T-cell (primary cell): ENCODE results near the gene CALM3. TPM values are rescaled to one million over a fixed set of nuclear protein-coding genes. Genes with fewer than 3 reads are reported as not detected.

Experiments
- ATAC-seq, 4 experiments: fragments of 200-7000 bp in 3 of 4; fragments of 150-1000 bp in 1 of 4; cut with Tn5 transposase; replicated peaks in 1 of 4; 1 replicate in 3 of 4; 2 replicates in 1 of 4; pipeline ENCODE4 v1.10.0; 2021; ENCODE audit warnings: moderate library complexity in 3 of 4, mild to moderate bottlenecking in 2 of 4, moderate number of reproducible peaks in 1 of 4
- CTCF ChIA-PET, 2 donors: fragments of 300-600 bp; sonication (Branson Sonifier 250); formaldehyde crosslinking; loops; one replicate each; lab custom pipeline; 2022; ENCODE audit warnings: antibody characterized with exemption in 2 of 2; lab: Charles Lee
- POLR2A ChIA-PET, 2 donors: fragments of 300-600 bp; sonication (Branson Sonifier 250); formaldehyde crosslinking; loops; one replicate each; lab custom pipeline; 2022; ENCODE audit warnings: antibody characterized with exemption in 2 of 2; lab: Charles Lee
- DNase-seq, 35 experiments: peaks; one replicate each; pipeline versions ENCODE4 v3.0.0 to v3.0.0-alpha.2; 2013 to 2023
- H3K27ac ChIP-seq: one replicate; pipeline ENCODE4 v1.5.1; 2013; ENCODE audit warnings: low read length
- H3K27me3 ChIP-seq, 2 experiments: replicated peaks in 1 of 2; 1 replicate in 1 of 2; 2 replicates in 1 of 2; pipeline versions ENCODE4 v1.6.1 to v1.7.0; 2013; ENCODE audit warnings: low read length in 1 of 2, mixed read lengths in 1 of 2; ENCODE audit not compliant: control insufficient read depth in 2 of 2, insufficient read depth in 2 of 2; ENCODE audit errors: extremely low read depth in 1 of 2
- H3K36me3 ChIP-seq, 2 donors: 1 replicate in 1 of 2; 2 replicates in 1 of 2; pipeline versions ENCODE4 v1.6.1 to v1.7.0; 2013; ENCODE audit warnings: low read length in 1 of 2; ENCODE audit not compliant: control insufficient read depth in 2 of 2, insufficient read depth in 1 of 2; ENCODE audit errors: extremely low read depth in 1 of 2
- H3K4me1 ChIP-seq, 2 experiments: 1 replicate in 1 of 2; 2 replicates in 1 of 2; pipeline versions ENCODE4 v1.6.1 to v1.7.0; 2013; ENCODE audit warnings: low read length in 2 of 2, mixed read lengths in 1 of 2; ENCODE audit not compliant: insufficient read depth in 2 of 2, control insufficient read depth in 1 of 2; ENCODE audit errors: extremely low read depth in 1 of 2
- H3K4me3 ChIP-seq, 2 donors: 1 replicate in 1 of 2; 2 replicates in 1 of 2; pipeline versions ENCODE4 v1.5.1 to v1.7.0; 2013; ENCODE audit warnings: mild to moderate bottlenecking in 2 of 2, low read length in 1 of 2, moderate library complexity in 1 of 2; ENCODE audit not compliant: control insufficient read depth in 1 of 2; ENCODE audit errors: extremely low read depth in 1 of 2
- H3K9me3 ChIP-seq: 2 replicates; pipeline ENCODE4 v1.7.0; 2013
- H3K27ac Mint-ChIP-seq, 2 donors: one replicate each; pipeline ENCODE4 v1.8.0; 2020 to 2021; ENCODE audit warnings: mild to moderate bottlenecking in 2 of 2, mixed read lengths in 2 of 2
- H3K27me3 Mint-ChIP-seq, 2 donors: one replicate each; pipeline ENCODE4 v1.8.0; 2021 to 2022; ENCODE audit warnings: mixed read lengths in 2 of 2
- H3K36me3 Mint-ChIP-seq: one replicate; pipeline ENCODE4 v1.8.0; 2021; ENCODE audit warnings: mixed read lengths
- H3K4me1 Mint-ChIP-seq, 3 donors: one replicate each; pipeline ENCODE4 v1.8.0; 2020 to 2022; ENCODE audit warnings: mixed read lengths in 3 of 3, mild to moderate bottlenecking in 1 of 3
- H3K4me3 Mint-ChIP-seq, 3 donors: one replicate each; pipeline ENCODE4 v1.8.0; 2020 to 2022; ENCODE audit warnings: mild to moderate bottlenecking in 3 of 3, mixed read lengths in 3 of 3, moderate library complexity in 3 of 3
- H3K9me3 Mint-ChIP-seq, 3 donors: one replicate each; pipeline ENCODE4 v1.8.0; 2020 to 2022; ENCODE audit warnings: mixed read lengths in 3 of 3
- WGBS: methylation state at CpG from one replicate; pipeline ENCODE4 v1.1.5; 2013; ENCODE audit warnings: missing lambda C conversion rate; ENCODE audit not compliant: insufficient coverage; 5-methylcytosine and 5-hydroxymethylcytosine counted together
- total RNA-seq, 35 experiments: library from RNA in 6 of 35; stranded (reverse) in 6 of 35; fragments of 120-200 nt in 1 of 35; gene quantifications; one replicate each; pipeline versions ENCODE4 v1.2.1 to v1.2.4 and lab custom pipeline; 2013 to 2026

CALM3 gene
- total RNA-seq, 5 donors from 2014 or later (not counting 1 experiment from before 2014, with no cell fraction given) = 183 to 256 (median 208) TPM

DNA sequence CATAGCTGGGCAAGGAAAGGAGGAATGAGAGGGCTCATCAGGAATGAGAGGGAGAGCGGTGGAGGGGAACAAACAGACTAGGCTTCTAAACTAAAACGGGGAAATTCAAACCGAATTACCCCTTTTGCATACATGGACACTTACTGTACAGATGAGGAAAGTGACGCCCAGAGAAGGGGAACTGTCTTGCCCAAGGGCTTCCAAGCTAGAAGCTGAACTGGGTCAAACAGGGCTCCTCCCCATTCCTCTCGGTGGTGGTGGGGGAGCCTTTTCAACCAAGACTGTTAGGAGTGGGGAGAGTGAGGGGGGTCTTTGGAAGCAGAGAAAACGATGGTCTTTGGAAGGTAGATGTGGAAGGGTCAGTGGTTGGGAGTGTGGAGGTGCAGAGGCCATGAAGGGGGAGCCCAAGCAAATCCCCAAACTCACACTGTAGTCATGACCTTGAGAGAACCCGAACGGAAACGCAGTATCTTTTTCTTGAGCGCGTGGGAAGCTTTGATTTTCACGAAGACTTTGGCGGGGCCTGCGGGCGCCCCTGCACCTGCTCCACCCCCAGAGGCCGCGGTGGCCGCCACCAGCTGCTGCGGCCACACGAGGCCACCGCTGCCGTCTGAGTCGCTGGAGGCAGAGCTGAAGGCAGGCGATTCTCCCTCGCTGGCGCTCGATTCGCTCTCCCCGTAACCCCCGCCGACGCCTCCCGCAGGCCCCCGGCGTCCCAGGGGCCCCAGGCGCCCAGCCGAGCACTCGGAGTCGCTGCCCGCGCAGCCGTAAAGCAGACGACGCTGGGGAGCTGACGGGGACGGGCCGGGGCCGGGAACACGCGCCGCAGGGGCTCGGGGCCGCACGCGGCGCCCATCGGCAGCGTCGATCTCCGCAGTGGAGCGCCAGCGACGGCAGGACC lies 47.2 kb downstream of the CALM3 start:
- POLR2A ChIA-PET = no interaction called here
- Mint-ChIP-seq H3K9me3 (no peaks in the 10 kb centered on the region), H3K27me3 (peaks cover 20 to 42% of the 10 kb centered on the region in 2 donors), H3K27ac (peak overlapping the region in 1 of 2 donors; percentile 52), H3K4me1 (peaks cover 6 to 13% (median 10%) of the 10 kb centered on the region in 3 donors), H3K36me3 (no peaks in the 10 kb centered on the region), H3K4me3 (peak overlapping the region in 2 of 3 donors; percentile 32 to 60)
- DNase-seq (peak in 1 of 35 experiments; percentile 40), ATAC-seq (peak; percentile 27 to 78 (median 42))
- CTCF ChIA-PET = no interaction called here
- H3K36me3 ChIP-seq = no peaks in the 10 kb centered on the region
- H3K4me1 ChIP-seq = peaks cover 2 to 10% of the 10 kb centered on the region in 2 experiments
- H3K27ac ChIP-seq = no peak overlapping the region
- 16% methylated on average over 59 of the region's 63 CpGs for WGBS
- peak overlapping the region in 1 of 2 donors; percentile 15 for H3K4me3 ChIP-seq
- H3K9me3 ChIP-seq = peaks cover 3% of the 10 kb centered on the region
- peaks cover 11 to 56% of the 10 kb centered on the region in 2 experiments for H3K27me3 ChIP-seq

DNA sequence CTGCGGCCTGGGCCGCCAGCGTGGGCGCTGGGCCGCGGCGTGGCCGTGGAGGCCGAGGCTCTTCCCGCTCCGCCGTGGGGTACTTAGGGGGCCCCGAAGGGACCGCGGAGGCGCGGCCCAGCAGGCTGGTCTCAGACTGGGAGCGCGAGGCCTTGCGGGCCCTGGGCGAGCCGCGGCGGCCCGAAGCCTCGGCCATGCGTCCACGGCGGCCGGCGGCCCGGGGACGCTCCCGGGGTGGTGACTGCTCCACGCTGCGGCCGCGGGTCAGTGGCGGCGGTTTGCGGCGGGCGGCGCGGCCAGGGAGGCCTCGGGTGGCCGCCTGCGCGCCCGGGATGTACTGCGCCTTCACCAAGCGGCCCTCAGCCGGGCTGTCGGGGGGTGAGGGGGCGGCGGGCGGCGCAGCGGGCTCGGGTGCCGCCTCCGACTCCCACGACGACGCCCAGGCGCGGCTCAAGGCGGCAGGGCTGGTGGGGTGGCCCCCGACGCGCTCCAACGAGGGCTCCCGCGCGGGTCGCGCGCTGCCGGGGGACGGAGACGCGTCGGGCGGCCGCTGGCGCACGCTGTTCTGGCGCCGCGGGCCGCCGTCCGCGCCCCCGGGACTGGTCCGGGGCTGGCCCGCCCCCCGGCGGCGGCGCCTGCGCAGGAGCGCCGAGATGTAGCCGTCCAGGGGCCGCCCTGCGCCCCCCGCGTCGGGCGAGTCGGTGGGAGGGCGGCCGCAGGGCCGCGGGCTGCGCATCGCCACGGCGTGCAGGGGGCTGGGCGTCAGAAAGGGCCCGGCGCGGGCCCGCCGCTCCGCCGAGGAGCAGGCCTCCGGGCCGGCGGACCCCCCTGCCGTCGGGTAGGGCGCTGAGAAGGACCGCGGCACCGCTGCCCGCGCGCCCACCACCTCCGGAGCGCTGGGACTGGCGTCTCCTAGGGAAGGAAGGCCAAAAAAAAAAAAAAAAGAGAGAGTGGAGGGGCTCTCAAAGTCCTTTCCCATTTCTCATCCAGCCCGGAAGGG lies 48.1 kb downstream of the CALM3 start:
- Mint-ChIP-seq H3K36me3 (no peaks in the 10 kb centered on the region), H3K27ac (no peak overlapping the region), H3K4me1 (peaks cover 6 to 13% (median 10%) of the 10 kb centered on the region in 3 donors), H3K9me3 (no peaks in the 10 kb centered on the region), H3K27me3 (peaks cover 21 to 49% of the 10 kb centered on the region in 2 donors), H3K4me3 (peak overlapping the region in 1 of 3 donors; percentile 56)
- 29% methylated on average over 114 of the region's 144 CpGs for WGBS
- Histone ChIP-seq H3K4me1 (peaks cover 2 to 10% of the 10 kb centered on the region in 2 experiments), H3K4me3 (peak overlapping the region in 1 of 2 donors; percentile 15), H3K27me3 (peaks cover 11 to 63% of the 10 kb centered on the region in 2 experiments), H3K27ac (no peak overlapping the region), H3K9me3 (peaks cover 3% of the 10 kb centered on the region), H3K36me3 (no peaks in the 10 kb centered on the region)
- DNase-seq (no peak), ATAC-seq (peak in 1 of 4 experiments; percentile 7)
- POLR2A ChIA-PET = no interaction called here
- CTCF ChIA-PET = no interaction called here

DNA sequence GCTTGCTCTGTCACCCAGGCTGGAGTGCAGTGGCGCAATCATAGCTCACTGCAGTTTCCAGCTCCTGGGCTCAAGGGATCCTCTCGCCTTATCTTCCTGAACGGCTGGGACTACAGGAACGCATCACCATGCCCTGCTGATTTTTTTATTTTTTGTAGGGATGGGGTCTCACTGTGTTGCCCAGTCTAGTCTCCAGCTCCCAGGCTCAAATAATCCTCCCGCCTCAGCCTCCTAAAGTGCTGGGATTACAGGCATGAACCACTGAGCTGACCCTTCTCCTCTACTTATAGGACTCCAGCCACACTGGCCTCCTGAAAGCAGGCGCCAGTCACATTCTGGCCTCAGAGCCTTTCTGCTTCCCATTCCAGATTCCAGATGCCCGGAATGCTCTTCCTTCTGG lies 49.3 kb downstream of the CALM3 start:
- no peak for ATAC-seq
- Mint-ChIP-seq H3K4me3 (peak overlapping the region in 1 of 3 donors; percentile 56), H3K27me3 (peaks cover 21 to 56% of the 10 kb centered on the region in 2 donors)

DNA sequence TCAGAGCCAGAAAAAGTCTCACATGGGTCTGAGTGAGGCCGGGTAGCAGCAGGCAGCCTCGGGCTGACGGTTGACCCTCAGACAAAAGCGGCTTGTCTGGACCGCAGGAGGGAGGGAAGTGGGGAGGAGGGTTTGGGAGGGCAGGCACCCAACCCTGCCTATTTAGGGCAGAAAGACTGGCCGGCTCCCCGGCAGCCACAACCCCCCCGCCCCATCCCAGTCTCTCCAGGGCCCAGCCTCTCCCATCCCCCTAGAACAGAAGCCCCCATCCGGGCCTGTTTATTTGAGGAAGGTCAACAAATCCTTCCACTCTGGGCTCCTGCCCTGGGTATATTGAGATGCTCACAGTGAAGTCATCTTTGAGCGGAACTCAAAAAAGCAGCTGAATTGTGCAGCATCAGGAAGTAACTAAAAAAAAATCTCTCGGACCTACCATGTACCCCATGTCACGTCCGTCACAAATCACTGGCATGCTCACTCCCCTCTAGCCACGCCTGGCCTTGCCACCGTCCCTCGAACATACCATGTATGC lies 53.6 kb downstream of the CALM3 start:
- no peak overlapping the region for H3K4me3 ChIP-seq
- H3K27ac ChIP-seq = no peak overlapping the region
- Mint-ChIP-seq H3K4me3 (no peak overlapping the region), H3K27ac (peak overlapping the region in 1 of 2 donors; percentile 29), H3K9me3 (no peaks in the 10 kb centered on the region), H3K4me1 (peaks cover 1 to 10% (median 10%) of the 10 kb centered on the region in 3 donors), H3K27me3 (peaks cover 26 to 60% of the 10 kb centered on the region in 2 donors), H3K36me3 (no peaks in the 10 kb centered on the region)
- no peak for ATAC-seq
- POLR2A ChIA-PET = no interaction called here
- CTCF ChIA-PET = no interaction called here
- H3K9me3 ChIP-seq = no peaks in the 10 kb centered on the region
- 81% methylated on average over 7 of the region's 16 CpGs for WGBS
- H3K36me3 ChIP-seq = no peaks in the 10 kb centered on the region
- H3K4me1 ChIP-seq = peaks cover 3 to 8% of the 10 kb centered on the region in 2 experiments
- no peak for DNase-seq
- peaks cover 5 to 79% of the 10 kb centered on the region in 2 experiments for H3K27me3 ChIP-seq

More for the DNA sequence above, 49.3 kb downstream of the CALM3 start:
- Mint-ChIP-seq H3K9me3 (no peaks in the 10 kb centered on the region), H3K27ac (peak overlapping the region in 1 of 2 donors; percentile 52), H3K4me1 (peaks cover 6 to 13% (median 10%) of the 10 kb centered on the region in 3 donors), H3K36me3 (no peaks in the 10 kb centered on the region)
- no peak for DNase-seq
- peaks cover 3% of the 10 kb centered on the region for H3K9me3 ChIP-seq
- ChIA-PET POLR2A (no interaction called here), CTCF (interaction anchor here (0.5 kb wide), 2 partner anchors 69 to 158 kb away, joined by 5 to 6 read pairs; no protein-coding TSS in a partner anchor)
- peaks cover 11 to 66% of the 10 kb centered on the region in 2 experiments for H3K27me3 ChIP-seq
- H3K27ac ChIP-seq = no peak overlapping the region
- H3K4me3 ChIP-seq = no peak overlapping the region
- WGBS = 90% methylated on average over 4 of the region's 7 CpGs
- H3K36me3 ChIP-seq = no peaks in the 10 kb centered on the region
- H3K4me1 ChIP-seq = peaks cover 2 to 10% of the 10 kb centered on the region in 2 experiments

GRCh38 chr19:46656541-46656940 lies 55.4 kb downstream of the CALM3 start:
- no peaks in the 10 kb centered on the region for H3K9me3 Mint-ChIP-seq
- no peak overlapping the region for H3K4me3 Mint-ChIP-seq
- Histone ChIP-seq H3K4me3 (no peak overlapping the region), H3K27ac (no peak overlapping the region), H3K27me3 (peaks cover 2 to 78% of the 10 kb centered on the region in 2 experiments), H3K36me3 (no peaks in the 10 kb centered on the region), H3K9me3 (no peaks in the 10 kb centered on the region), H3K4me1 (peaks cover 12 to 23% of the 10 kb centered on the region in 2 experiments)
- peaks cover 21 to 48% of the 10 kb centered on the region in 2 donors for H3K27me3 Mint-ChIP-seq
- H3K27ac Mint-ChIP-seq = no peak overlapping the region
- 80% methylated on average over 1 of the region's 5 CpGs for WGBS
- no peaks in the 10 kb centered on the region for H3K36me3 Mint-ChIP-seq
- ATAC-seq (no peak), DNase-seq (no peak)
- CTCF ChIA-PET = interaction anchor here in 1 of 2 donors (0.8 to 1.1 kb wide), 3 partner anchors 12 to 184 kb away, joined by 3 to 5 read pairs (median 3); no protein-coding TSS in a partner anchor
- POLR2A ChIA-PET = interaction anchor here in 1 of 2 donors (0.5 kb wide), 1 partner anchor 1642 kb away, joined by 11 read pairs; no protein-coding TSS in a partner anchor
- H3K4me1 Mint-ChIP-seq = peaks cover 11 to 20% (median 14%) of the 10 kb centered on the region in 3 donors
